ENCODE results near the gene SMC6. TPM values are rescaled to one million over a fixed set of nuclear protein-coding genes. Genes with fewer than 3 reads are reported as not detected.

The SMC6 gene
- total RNA-seq, 1 experiment from 2014 or later, result 40.3 TPM

DNA sequence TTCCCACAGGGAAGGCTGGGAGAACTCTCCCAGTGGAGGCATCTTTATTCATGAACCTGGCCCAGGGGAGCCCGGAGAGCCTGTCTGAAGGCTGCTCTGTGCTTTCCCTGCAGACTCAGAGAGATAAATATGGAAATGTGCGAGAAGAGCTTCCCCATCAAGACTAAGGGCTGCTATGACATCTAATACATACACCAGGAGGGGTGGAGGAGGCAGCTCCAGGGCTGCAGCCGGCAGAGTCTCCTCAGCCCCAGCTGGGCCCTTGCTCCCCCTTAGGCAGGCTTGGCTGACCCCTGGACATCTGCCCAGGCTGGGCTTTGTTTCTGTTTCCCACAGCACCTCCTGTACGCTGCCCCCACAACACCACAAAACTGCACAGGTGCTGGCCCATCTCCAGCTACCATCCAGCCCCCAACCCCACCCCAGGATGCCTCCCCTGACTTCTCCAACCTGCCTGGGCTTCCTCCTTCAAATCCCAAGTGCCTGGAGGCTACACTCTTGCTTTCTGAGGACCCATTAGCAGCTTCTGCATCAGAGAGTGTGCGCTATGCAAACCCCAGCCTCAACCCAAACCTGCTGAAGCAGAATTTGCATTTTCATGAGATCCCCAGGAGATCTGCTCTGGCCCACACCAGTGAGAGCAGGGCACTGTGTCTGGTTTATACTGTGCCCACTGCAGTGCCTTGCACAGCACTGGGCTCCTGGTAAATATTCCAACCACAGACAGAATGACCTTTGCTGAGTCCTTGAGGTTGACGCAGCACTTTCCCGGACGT, 116.3 kb downstream of the SMC6 start:
- H3K4me1 ChIP-seq (ENCODE audit: insufficient read depth, low read length), result no peaks in the 10 kb centered on the region; the same call in 1 of the 2 replicates
- no peak overlapping the region for H3K4me2 ChIP-seq (ENCODE audit: insufficient read depth, insufficient read length, low read length)
- no peak overlapping the region for H2AK5ac ChIP-seq (ENCODE audit: insufficient read length, low read length)
- no peak overlapping the region for H2BK120ac ChIP-seq (ENCODE audit: low read depth, low read length, poor library complexity, severe bottlenecking)
- no peak overlapping the region for H3K18ac ChIP-seq (ENCODE audit: insufficient read length, low read depth, low read length)
- H3K79me2 ChIP-seq (ENCODE audit: insufficient read depth, low read length), result no peaks in the 10 kb centered on the region
- H3K23ac ChIP-seq (ENCODE audit: insufficient read length, low read depth, low read length), result no peak overlapping the region
- no CpG with 5 or more reads among the region's 8 CpGs for WGBS (ENCODE audit: extremely low coverage, insufficient read length, low lambda C conversion rate)
- H3K56ac ChIP-seq (ENCODE audit: insufficient read length, low read depth, low read length), result no peak overlapping the region
- H4K8ac ChIP-seq (replicated peaks; ENCODE audit: insufficient read length, low read depth, low read length), result no peak overlapping the region
- H4K91ac ChIP-seq (ENCODE audit: insufficient read length, low read depth, low read length), result no peak overlapping the region
- peaks cover 5 to 10% (median 7%) of the 10 kb centered on the region in 3 experiments; a peak in 4 of 7 replicates for H3K36me3 Mint-ChIP-seq (ENCODE audit: insufficient read depth in 1 of 3, low read depth in 3 of 3)
- no peak for DNase-seq
- H3K4ac ChIP-seq (ENCODE audit: low read depth, low read length), result no peak overlapping the region
- no peak overlapping the region for H3T11ph ChIP-seq (ENCODE audit: low read length)
- H2BK12ac ChIP-seq (ENCODE audit: insufficient read length, low read depth, low read length), result no peak overlapping the region
- H4K20me1 ChIP-seq (ENCODE audit: control insufficient read depth, insufficient read depth, insufficient read length), result no peaks in the 10 kb centered on the region
- H2BK15ac ChIP-seq (ENCODE audit: low read depth, low read length), result no peak overlapping the region
- no peaks in the 10 kb centered on the region for H3K23me2 ChIP-seq (ENCODE audit: insufficient read length, low read depth, low read length, poor library complexity, severe bottlenecking)
- no peak overlapping the region for H3K9ac ChIP-seq (ENCODE audit: extremely low read depth, insufficient read length, low read length)
- peaks cover 2 to 3% of the 10 kb centered on the region in 2 experiments; a peak in 2 of 5 replicates for H3K9me3 Mint-ChIP-seq
- TF ChIP-seq, protein P1, sequence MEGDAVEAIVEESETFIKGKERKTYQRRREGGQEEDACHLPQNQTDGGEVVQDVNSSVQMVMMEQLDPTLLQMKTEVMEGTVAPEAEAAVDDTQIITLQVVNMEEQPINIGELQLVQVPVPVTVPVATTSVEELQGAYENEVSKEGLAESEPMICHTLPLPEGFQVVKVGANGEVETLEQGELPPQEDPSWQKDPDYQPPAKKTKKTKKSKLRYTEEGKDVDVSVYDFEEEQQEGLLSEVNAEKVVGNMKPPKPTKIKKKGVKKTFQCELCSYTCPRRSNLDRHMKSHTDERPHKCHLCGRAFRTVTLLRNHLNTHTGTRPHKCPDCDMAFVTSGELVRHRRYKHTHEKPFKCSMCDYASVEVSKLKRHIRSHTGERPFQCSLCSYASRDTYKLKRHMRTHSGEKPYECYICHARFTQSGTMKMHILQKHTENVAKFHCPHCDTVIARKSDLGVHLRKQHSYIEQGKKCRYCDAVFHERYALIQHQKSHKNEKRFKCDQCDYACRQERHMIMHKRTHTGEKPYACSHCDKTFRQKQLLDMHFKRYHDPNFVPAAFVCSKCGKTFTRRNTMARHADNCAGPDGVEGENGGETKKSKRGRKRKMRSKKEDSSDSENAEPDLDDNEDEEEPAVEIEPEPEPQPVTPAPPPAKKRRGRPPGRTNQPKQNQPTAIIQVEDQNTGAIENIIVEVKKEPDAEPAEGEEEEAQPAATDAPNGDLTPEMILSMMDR (conservative IDR thresholded peaks at IDR 0.05), result no peak
- peaks cover 24 to 29% of the 10 kb centered on the region in 2 experiments for H3K4me1 Mint-ChIP-seq
- no peaks in the 10 kb centered on the region for H3K27me3 Mint-ChIP-seq (ENCODE audit: low read depth)
- no peaks in the 10 kb centered on the region for H3K79me1 ChIP-seq (ENCODE audit: insufficient read depth, low read depth, low read length, poor library complexity, severe bottlenecking)
- no peak overlapping the region for H3K14ac ChIP-seq (ENCODE audit: insufficient read depth, low read length)
- H3K9me3 ChIP-seq (ENCODE audit: control insufficient read depth, low read depth, low read length), result no peaks in the 10 kb centered on the region
- H2BK20ac ChIP-seq (ENCODE audit: low read depth, low read length, poor library complexity, severe bottlenecking), result no peak overlapping the region
- no peaks in the 10 kb centered on the region for H3K27me3 ChIP-seq (ENCODE audit: insufficient read depth, low read length)
- H3K4me3 Mint-ChIP-seq, result no peak overlapping the region
- no peak overlapping the region for H2AFZ ChIP-seq (ENCODE audit: low read length)
- no peak overlapping the region for H3K27ac ChIP-seq (ENCODE audit: insufficient read length, low read depth, low read length)
- no peak overlapping the region for H4K5ac ChIP-seq (ENCODE audit: insufficient read length, low read depth, low read length)
- peak overlapping the region in 2 of 3 experiments; percentile 29 to 88; a peak in 3 of 7 replicates for H3K27ac Mint-ChIP-seq
- H2BK5ac ChIP-seq (ENCODE audit: insufficient read length, low read length), result no peak overlapping the region
